22Rv1 (cell line): ENCODE data around the gene ZBTB8A.

Experiments used
- CTCF ChIP-seq: fragments of 450-650 bp; IDR thresholded peaks from 2 replicates; pipeline ENCODE4 v1.5.1; 2017; ENCODE audit warnings: mild to moderate bottlenecking
- ZFX ChIP-seq: fragments of 450-650 bp; IDR thresholded peaks from 2 replicates; pipeline ENCODE4 v1.6.1; 2017; ENCODE audit warnings: antibody characterized with exemption, borderline replicate concordance

- no peak for TF ChIP-seq CTCF
- TF ChIP-seq ZFX = no peak
These were observed 3.1 kb upstream of the ZBTB8A start for GRCh38 chr1:32536117-32536516.
